ENCODE measurements around the gene MEPCE. TPM values are rescaled to one million over a fixed set of nuclear protein-coding genes. Genes with fewer than 3 reads are reported as not detected.
A peak's percentile ranks its signal among the peaks of the same experiment; 100 is the strongest.

Gene MEPCE
- total and polyA plus RNA-seq, 9 of the 15 experiments (the other 6 are each of a cell fraction or from before 2014, with no cell fraction given): 10.9 to 76.3 (median 44.1) TPM

DNA sequence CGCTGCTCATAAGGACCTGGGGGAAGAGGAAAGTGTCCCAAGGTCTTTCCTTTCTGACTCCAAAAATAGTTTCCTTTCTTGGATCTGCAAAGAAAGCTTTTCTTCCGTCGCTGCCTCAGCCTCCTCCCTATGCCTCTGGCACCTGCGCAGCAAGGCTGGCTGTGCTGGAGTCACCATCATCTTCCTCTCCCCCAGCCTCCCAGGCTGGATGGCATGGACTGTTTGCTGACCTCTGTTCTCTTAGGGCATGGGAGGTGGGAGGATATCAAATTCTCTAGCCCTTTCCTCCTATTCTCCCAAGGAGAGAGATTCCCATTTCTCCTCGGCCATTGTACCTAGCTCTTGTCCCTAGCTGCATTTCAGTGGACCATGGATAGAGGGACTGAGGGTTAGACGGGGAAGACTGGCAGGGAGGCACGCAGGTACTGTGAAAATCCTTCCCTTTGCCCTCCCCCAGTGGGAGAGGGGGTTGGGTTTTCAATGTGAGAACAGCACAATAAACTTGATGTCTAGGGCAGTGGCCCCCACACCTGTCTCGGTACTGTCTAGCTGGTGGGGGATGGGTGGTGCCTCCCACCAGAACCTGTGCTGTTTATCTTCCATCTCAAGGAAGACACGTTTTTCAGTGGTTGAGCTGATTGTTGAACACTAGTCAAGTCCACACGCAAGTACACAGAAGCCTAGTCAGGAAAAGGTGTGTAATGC lies 4.1 kb downstream of the MEPCE start:
- peak overlapping the region in 1 of 2 experiments; percentile 97; a peak in 2 of 4 replicates for H3K9ac ChIP-seq (ENCODE audit: insufficient read depth in 1 of 2, low read depth in 2 of 2, low read length in 2 of 2)
- ChIA-PET CTCF (ENCODE audit: low intra/inter-chr PET ratio) (no interaction called here), POLR2A (interaction anchor here (0.6 to 5.4 kb wide), 5 partner anchors 11 to 332 kb away, joined by 3 to 29 read pairs (median 4); partner anchors contain the start of gene AP4M1)
- WGBS (ENCODE audit: insufficient coverage, low coverage, missing lambda C conversion rate): 60% methylated on average over 10 of the region's 10 CpGs
- H3K79me2 ChIP-seq (ENCODE audit: control insufficient read depth, insufficient read depth, low read length): peaks cover 71% of the 10 kb centered on the region
- no TSS peak for BruUV-seq (replicated peaks)
- H3K27ac ChIP-seq (ENCODE audit: extremely low read depth, low read depth, low read length): peak overlapping the region; percentile 96
- H3K4me1 ChIP-seq (replicated peaks in 1 of 2; ENCODE audit: control insufficient read depth in 2 of 2, insufficient read depth in 2 of 2, low read length in 2 of 2): peaks cover 52 to 75% of the 10 kb centered on the region in 2 experiments
- H3K4me2 ChIP-seq (ENCODE audit: insufficient read depth, low read length): peak overlapping the region; percentile 93
- in situ Hi-C loops (cut with MboI) (no loop called here), intact Hi-C loops (cut with micrococcal nuclease) (no loop called here)
- peaks cover 51% of the 10 kb centered on the region for H3K36me3 ChIP-seq (ENCODE audit: control insufficient read depth, insufficient read depth, low read length)
- ATAC-seq (no peak), DNase-seq (ENCODE audit: extremely low read depth in 1 of 4, low spot score in 3 of 4) (peak in 1 of 4 experiments; percentile 48), FAIRE-seq (no peak)
- H4K20me1 ChIP-seq (replicated peaks; ENCODE audit: control insufficient read depth, insufficient read depth, low read length): peaks cover 26% of the 10 kb centered on the region
- no peaks in the 10 kb centered on the region for H3K27me3 ChIP-seq (ENCODE audit: control insufficient read depth in 2 of 2, insufficient read depth in 2 of 2, low read length in 2 of 2)
- no peaks in the 10 kb centered on the region for H3K9me3 ChIP-seq (replicated peaks; ENCODE audit: control insufficient read depth, insufficient read depth, low read depth, low read length)
- no peak overlapping the region for H3K4me3 ChIP-seq
- no peak overlapping the region for H2AFZ ChIP-seq (ENCODE audit: low read depth, low read length)
- peaks cover 15% of the 10 kb centered on the region for H3K9me1 ChIP-seq (ENCODE audit: control insufficient read depth, insufficient read depth, low read length)
- no peak for TF ChIP-seq PHF21A (IDR thresholded peaks at IDR 0.05; ENCODE audit: borderline replicate concordance, low read depth)
- no peak for TF ChIP-seq ADNP (tag; IDR thresholded peaks at IDR 0.05)
- TF ChIP-seq TEAD4 (IDR thresholded peaks at IDR 0.05; ENCODE audit: low read length): 0 out of 2 replicates have a peak, but pooled peaks have one; percentile 8
- TF ChIP-seq TEAD4 (CRISPR knock-in tag; IDR thresholded peaks at IDR 0.05; ENCODE audit: borderline replicate concordance): no peak
- no peak for TF ChIP-seq TOE1 (IDR thresholded peaks at IDR 0.05; ENCODE audit: borderline replicate concordance)
- TF ChIP-seq TOE1 (CRISPR knock-in tag; IDR thresholded peaks at IDR 0.05; ENCODE audit: borderline replicate concordance, low read depth): no peak
- TF ChIP-seq E2F3 (CRISPR knock-in tag; IDR thresholded peaks at IDR 0.05): no peak
- TF ChIP-seq POLR2AphosphoS5 (IDR thresholded peaks at IDR 0.05; ENCODE audit: control insufficient read depth, insufficient read depth, low read depth, low read length): peak; percentile 45
- no peak for TF ChIP-seq ZFP1 (CRISPR knock-in tag; IDR thresholded peaks at IDR 0.05)
- no peak for TF ChIP-seq ZFP91 (CRISPR knock-in tag; IDR thresholded peaks at IDR 0.05)
- no peak for TF ChIP-seq HMG20B (CRISPR knock-in tag; IDR thresholded peaks at IDR 0.05)
- TF ChIP-seq ZNF584 (CRISPR knock-in tag; IDR thresholded peaks at IDR 0.05; ENCODE audit: low read depth): no peak
- TF ChIP-seq POLR2A (conservative IDR thresholded peaks at IDR 0.05): peak; percentile 55
- no peak for TF ChIP-seq SNAPC5 (CRISPR knock-in tag; IDR thresholded peaks at IDR 0.05)
- TF ChIP-seq E2F4 (CRISPR knock-in tag; IDR thresholded peaks at IDR 0.05; ENCODE audit: low read depth): no peak
- TF ChIP-seq JUN (IDR thresholded peaks at IDR 0.05; ENCODE audit: borderline replicate concordance, low read depth, low read length): no peak
- no peak for TF ChIP-seq JUN (CRISPR knock-in tag; IDR thresholded peaks at IDR 0.05; ENCODE audit: borderline replicate concordance)
- no peak for TF ChIP-seq SREBF2 (CRISPR knock-in tag; IDR thresholded peaks at IDR 0.05)
- no peak for TF ChIP-seq ZBTB12 (CRISPR knock-in tag; IDR thresholded peaks at IDR 0.05)
- TF ChIP-seq SUPT5H (IDR thresholded peaks at IDR 0.05): peak; percentile 66
